Measurements from ENCODE around the gene PCDHGC4.

PCDHGC4 gene

DNA sequence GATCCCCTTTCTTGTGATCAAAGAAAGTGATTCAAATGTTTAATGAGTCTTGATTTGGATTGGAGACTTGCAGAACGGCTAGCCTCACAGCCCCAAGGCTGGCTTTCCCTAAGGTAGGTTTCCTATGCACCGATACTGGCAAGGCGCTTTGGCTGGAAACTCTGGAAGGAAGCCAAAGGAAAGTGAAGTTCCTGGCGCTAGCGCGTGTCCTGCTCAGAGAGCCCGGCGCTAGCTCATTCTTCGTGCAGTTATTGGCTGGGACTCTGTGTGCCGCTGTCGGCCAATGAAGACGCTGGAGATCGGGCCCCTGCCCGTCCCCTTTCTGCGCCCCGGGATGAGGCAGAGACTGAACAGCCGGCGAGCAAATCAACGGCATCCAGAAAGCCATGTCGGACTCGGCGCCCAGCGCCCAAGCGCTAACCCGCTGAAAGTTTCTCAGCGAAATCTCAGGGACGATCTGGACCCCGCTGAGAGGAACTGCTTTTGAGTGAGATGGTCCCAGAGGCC lies 9.2 kb upstream of the PCDHGC4 start, which contains the start of gene PCDHGC3:
PCDHGC3 (plus strand) TSS at position 342 of the 507 bp plus-strand sequence; CDS start at position 493, 151 bp downstream.
- TF ChIP-seq, protein P1, sequence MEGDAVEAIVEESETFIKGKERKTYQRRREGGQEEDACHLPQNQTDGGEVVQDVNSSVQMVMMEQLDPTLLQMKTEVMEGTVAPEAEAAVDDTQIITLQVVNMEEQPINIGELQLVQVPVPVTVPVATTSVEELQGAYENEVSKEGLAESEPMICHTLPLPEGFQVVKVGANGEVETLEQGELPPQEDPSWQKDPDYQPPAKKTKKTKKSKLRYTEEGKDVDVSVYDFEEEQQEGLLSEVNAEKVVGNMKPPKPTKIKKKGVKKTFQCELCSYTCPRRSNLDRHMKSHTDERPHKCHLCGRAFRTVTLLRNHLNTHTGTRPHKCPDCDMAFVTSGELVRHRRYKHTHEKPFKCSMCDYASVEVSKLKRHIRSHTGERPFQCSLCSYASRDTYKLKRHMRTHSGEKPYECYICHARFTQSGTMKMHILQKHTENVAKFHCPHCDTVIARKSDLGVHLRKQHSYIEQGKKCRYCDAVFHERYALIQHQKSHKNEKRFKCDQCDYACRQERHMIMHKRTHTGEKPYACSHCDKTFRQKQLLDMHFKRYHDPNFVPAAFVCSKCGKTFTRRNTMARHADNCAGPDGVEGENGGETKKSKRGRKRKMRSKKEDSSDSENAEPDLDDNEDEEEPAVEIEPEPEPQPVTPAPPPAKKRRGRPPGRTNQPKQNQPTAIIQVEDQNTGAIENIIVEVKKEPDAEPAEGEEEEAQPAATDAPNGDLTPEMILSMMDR (IDR thresholded peaks at IDR 0.05; ENCODE audit: low read depth, low read length, missing control alignments): peak; percentile 23
- H3K4me3 ChIP-seq (replicated peaks; ENCODE audit: low read depth, low read length): peak within 1 kb of the TSS; percentile 58
- DNase-seq (ENCODE audit: extremely low read depth, low read depth): peak; percentile 88

DNA sequence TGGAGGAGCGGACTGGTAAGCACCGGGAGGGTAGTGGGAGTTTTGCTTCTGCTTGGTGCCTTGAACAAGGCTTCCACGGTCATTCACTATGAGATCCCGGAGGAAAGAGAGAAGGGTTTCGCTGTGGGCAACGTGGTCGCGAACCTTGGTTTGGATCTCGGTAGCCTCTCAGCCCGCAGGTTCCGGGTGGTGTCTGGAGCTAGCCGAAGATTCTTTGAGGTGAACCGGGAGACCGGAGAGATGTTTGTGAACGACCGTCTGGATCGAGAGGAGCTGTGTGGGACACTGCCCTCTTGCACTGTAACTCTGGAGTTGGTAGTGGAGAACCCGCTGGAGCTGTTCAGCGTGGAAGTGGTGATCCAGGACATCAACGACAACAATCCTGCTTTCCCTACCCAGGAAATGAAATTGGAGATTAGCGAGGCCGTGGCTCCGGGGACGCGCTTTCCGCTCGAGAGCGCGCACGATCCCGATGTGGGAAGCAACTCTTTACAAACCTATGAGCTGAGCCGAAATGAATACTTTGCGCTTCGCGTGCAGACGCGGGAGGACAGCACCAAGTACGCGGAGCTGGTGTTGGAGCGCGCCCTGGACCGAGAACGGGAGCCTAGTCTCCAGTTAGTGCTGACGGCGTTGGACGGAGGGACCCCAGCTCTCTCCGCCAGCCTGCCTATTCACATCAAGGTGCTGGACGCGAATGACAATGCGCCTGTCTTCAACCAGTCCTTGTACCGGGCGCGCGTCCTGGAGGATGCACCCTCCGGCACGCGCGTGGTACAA lies 8.5 kb upstream of the PCDHGC4 start:
- DNase-seq (ENCODE audit: extremely low read depth, low read depth): peak; percentile 50
- peak overlapping the region; percentile 58 for H3K4me3 ChIP-seq (replicated peaks; ENCODE audit: low read depth, low read length)
- TF ChIP-seq, protein P1 (IDR thresholded peaks at IDR 0.05; ENCODE audit: low read depth, low read length, missing control alignments): no peak

- peak overlapping the region; percentile 58 for H3K4me3 ChIP-seq (replicated peaks; ENCODE audit: low read depth, low read length)
- DNase-seq (ENCODE audit: extremely low read depth, low read depth): no peak
- TF ChIP-seq, protein P1 (IDR thresholded peaks at IDR 0.05; ENCODE audit: low read depth, low read length, missing control alignments): no peak
Measured at GRCh38 chr5:141477044-141477575, 7.7 kb upstream of the PCDHGC4 start.

DNA sequence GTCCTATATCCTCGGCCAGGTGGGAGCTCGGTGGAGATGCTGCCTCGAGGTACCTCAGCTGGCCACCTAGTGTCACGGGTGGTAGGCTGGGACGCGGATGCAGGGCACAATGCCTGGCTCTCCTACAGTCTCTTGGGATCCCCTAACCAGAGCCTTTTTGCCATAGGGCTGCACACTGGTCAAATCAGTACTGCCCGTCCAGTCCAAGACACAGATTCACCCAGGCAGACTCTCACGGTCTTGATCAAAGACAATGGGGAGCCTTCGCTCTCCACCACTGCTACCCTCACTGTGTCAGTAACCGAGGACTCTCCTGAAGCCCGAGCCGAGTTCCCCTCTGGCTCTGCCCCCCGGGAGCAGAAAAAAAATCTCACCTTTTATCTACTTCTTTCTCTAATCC lies 7.0 kb upstream of the PCDHGC4 start:
- TF ChIP-seq, protein P1 (IDR thresholded peaks at IDR 0.05; ENCODE audit: low read depth, low read length, missing control alignments): no peak
- peak overlapping the region; percentile 58 for H3K4me3 ChIP-seq (replicated peaks; ENCODE audit: low read depth, low read length)
- no peak for DNase-seq (ENCODE audit: extremely low read depth, low read depth)

DNA sequence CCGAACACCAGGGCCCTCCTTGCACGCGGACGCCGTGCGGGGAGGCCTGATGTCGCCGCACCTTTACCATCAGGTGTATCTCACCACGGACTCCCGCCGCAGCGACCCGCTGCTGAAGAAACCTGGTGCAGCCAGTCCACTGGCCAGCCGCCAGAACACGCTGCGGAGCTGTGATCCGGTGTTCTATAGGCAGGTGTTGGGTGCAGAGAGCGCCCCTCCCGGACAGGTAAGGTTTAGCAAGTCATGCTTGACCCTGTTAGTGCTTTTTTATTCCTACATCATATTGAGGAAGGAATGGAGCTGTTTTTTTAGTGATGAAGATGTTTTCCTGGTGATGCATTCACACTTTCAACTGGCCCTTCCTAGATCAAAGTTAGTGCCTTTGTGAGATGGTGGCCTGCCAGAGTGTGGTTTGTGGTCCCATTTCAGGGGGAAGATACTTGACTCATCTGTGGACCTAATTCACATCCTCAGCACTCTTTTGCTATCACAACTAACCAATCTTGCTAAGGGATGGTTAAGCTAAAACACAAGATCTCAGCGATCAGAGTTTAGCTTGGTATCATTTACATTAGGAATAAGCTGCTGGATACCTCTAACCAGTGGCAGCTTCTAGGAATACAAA lies 6.4 kb upstream of the PCDHGC4 start:
- TF ChIP-seq, protein P1 (IDR thresholded peaks at IDR 0.05; ENCODE audit: low read depth, low read length, missing control alignments): peak; percentile 29
- DNase-seq (ENCODE audit: extremely low read depth, low read depth): no peak
- peak overlapping the region; percentile 58 for H3K4me3 ChIP-seq (replicated peaks; ENCODE audit: low read depth, low read length)

- DNase-seq (ENCODE audit: extremely low read depth, low read depth): no peak
- H3K4me3 ChIP-seq (replicated peaks; ENCODE audit: low read depth, low read length): peak overlapping the region; percentile 58
- TF ChIP-seq, protein P1 (IDR thresholded peaks at IDR 0.05; ENCODE audit: low read depth, low read length, missing control alignments): no peak
Measured at GRCh38 chr5:141479776-141480175, 5.1 kb upstream of the PCDHGC4 start.

All from HFF-Myc (cell line).